GM18951 (cell line): ENCODE data around the gene DOCK1.

Experiments used
- POLR2A ChIP-seq: IDR thresholded peaks from 4 replicates; pipeline ENCODE4 v1.6.1; 2011; ENCODE audit warnings: mild to moderate bottlenecking; ENCODE audit not compliant: insufficient read length, insufficient read depth; ENCODE audit errors: extremely low read depth
- in situ Hi-C: fragments of 300-500 bp; cut with MboI; formaldehyde crosslinking; loops from one replicate; pipeline ENCODE4 v1.12.0; 2022; ENCODE audit warnings: low sequenced_read_pairs, mixed read lengths, inconsistent platforms; ENCODE audit not compliant: unreplicated experiment

Gene DOCK1

GRCh38 chr10:127081851-127082345 is 176.7 kb downstream of the DOCK1 start:
- in situ Hi-C loops, result no loop called here

GRCh38 chr10:127082651-127083050 is 177.4 kb downstream of the DOCK1 start:
- in situ Hi-C loops, result no loop called here

More at GRCh38 chr10:127081851-127082345, 176.7 kb downstream of the DOCK1 start:
- TF ChIP-seq POLR2A, result no peak

GRCh38 chr10:127085957-127086356 is 180.7 kb downstream of the DOCK1 start:
- TF ChIP-seq POLR2A, result no peak
- in situ Hi-C loops, result no loop called here

More at GRCh38 chr10:127082651-127083050, 177.4 kb downstream of the DOCK1 start:
- no peak for TF ChIP-seq POLR2A

GRCh38 chr10:127088908-127089307 is 183.7 kb downstream of the DOCK1 start:
- in situ Hi-C loops, result no loop called here
- TF ChIP-seq POLR2A, result no peak

GRCh38 chr10:127089446-127089845 is 184.2 kb downstream of the DOCK1 start:
- in situ Hi-C loops, result no loop called here

GRCh38 chr10:127090138-127090537 is 184.9 kb downstream of the DOCK1 start:
- in situ Hi-C loops, result no loop called here
- no peak for TF ChIP-seq POLR2A

More at GRCh38 chr10:127089446-127089845, 184.2 kb downstream of the DOCK1 start:
- TF ChIP-seq POLR2A, result no peak

- no peak for TF ChIP-seq POLR2A
- in situ Hi-C loops, result no loop called here
Measured at GRCh38 chr10:127091354-127091753, 186.1 kb downstream of the DOCK1 start.

- no peak for TF ChIP-seq POLR2A
- in situ Hi-C loops, result no loop called here
Measured at GRCh38 chr10:127092916-127093315, 187.7 kb downstream of the DOCK1 start.

GRCh38 chr10:127094984-127095383 is 189.8 kb downstream of the DOCK1 start:
- TF ChIP-seq POLR2A, result no peak

GRCh38 chr10:127100983-127101615 is 195.9 kb downstream of the DOCK1 start:
- TF ChIP-seq POLR2A, result no peak
- in situ Hi-C loops, result no loop called here

More at GRCh38 chr10:127094984-127095383, 189.8 kb downstream of the DOCK1 start:
- in situ Hi-C loops, result no loop called here

- TF ChIP-seq POLR2A, result no peak
- in situ Hi-C loops, result no loop called here
Measured at GRCh38 chr10:127102176-127102575, 196.9 kb downstream of the DOCK1 start.

GRCh38 chr10:127115100-127115499 is 209.9 kb downstream of the DOCK1 start:
- no peak for TF ChIP-seq POLR2A
- in situ Hi-C loops, result no loop called here

GRCh38 chr10:127117125-127117524 is 211.9 kb downstream of the DOCK1 start:
- no peak for TF ChIP-seq POLR2A
- in situ Hi-C loops, result no loop called here

- in situ Hi-C loops, result no loop called here
- TF ChIP-seq POLR2A, result no peak
Measured at GRCh38 chr10:127118034-127118433, 212.8 kb downstream of the DOCK1 start.
